Stimulated activated CD8-positive, alpha-beta memory T cell treated with anti-CD3 and anti-CD28 coated beads, Interleukin-15, amount 100 ng/mL, for 48 hours (primary cell): ENCODE results near the gene SLC9A8.

Experiments
- DNase-seq, 2 donors: peaks; one replicate each; pipeline ENCODE4 v3.0.0-alpha.2; 2020; ENCODE audit warnings: low read depth in 2 of 2

The SLC9A8 gene

GRCh38 chr20:49787371-49788357, 25.0 kb upstream of the SLC9A8 start:
- no peak for DNase-seq

GRCh38 chr20:49790077-49790798, 22.4 kb upstream of the SLC9A8 start:
- no peak for DNase-seq

GRCh38 chr20:49791165-49791564, 21.5 kb upstream of the SLC9A8 start:
- DNase-seq = no peak

- no peak for DNase-seq
These were observed 20.6 kb upstream of the SLC9A8 start for GRCh38 chr20:49792006-49792405.

GRCh38 chr20:49792611-49793010, 20.0 kb upstream of the SLC9A8 start:
- DNase-seq = no peak

- DNase-seq = no peak
These were observed 18.1 kb upstream of the SLC9A8 start for GRCh38 chr20:49794336-49795134.

GRCh38 chr20:49795135-49795424, 17.5 kb upstream of the SLC9A8 start:
- DNase-seq = no peak

- DNase-seq = no peak
These were observed 15.9 kb upstream of the SLC9A8 start for GRCh38 chr20:49796600-49797343.

- DNase-seq = no peak
These were observed 15.3 kb upstream of the SLC9A8 start for GRCh38 chr20:49797344-49797615.

GRCh38 chr20:49798718-49799117, 13.9 kb upstream of the SLC9A8 start:
- DNase-seq = no peak

GRCh38 chr20:49799698-49800097, 12.9 kb upstream of the SLC9A8 start:
- DNase-seq = no peak

- no peak for DNase-seq
These were observed 9.2 kb upstream of the SLC9A8 start for GRCh38 chr20:49803418-49803817.

- no peak for DNase-seq
These were observed 8.3 kb upstream of the SLC9A8 start for GRCh38 chr20:49804364-49804763.

- peak; percentile 44 to 67 for DNase-seq
These were observed 7.3 kb upstream of the SLC9A8 start for GRCh38 chr20:49805224-49805876.

- no peak for DNase-seq
These were observed 3.9 kb upstream of the SLC9A8 start for GRCh38 chr20:49808753-49809152.

- DNase-seq = no peak
These were observed 2.7 kb upstream of the SLC9A8 start for GRCh38 chr20:49809803-49810359.

- no peak for DNase-seq
These were observed 2.0 kb upstream of the SLC9A8 start for GRCh38 chr20:49810491-49811190.

- no peak for DNase-seq
These were observed 662 bp upstream of the SLC9A8 start for GRCh38 chr20:49811825-49812506.

GRCh38 chr20:49813305-49813974, 812 bp downstream of the SLC9A8 start:
- no peak for DNase-seq
